ENCODE data around the gene HSPA1B. TPM values are rescaled to one million over a fixed set of nuclear protein-coding genes. Genes with fewer than 3 reads are reported as not detected.

HSPA1B gene
- total RNA-seq, 1 donor from 2014 or later = 19.8 TPM

DNA sequence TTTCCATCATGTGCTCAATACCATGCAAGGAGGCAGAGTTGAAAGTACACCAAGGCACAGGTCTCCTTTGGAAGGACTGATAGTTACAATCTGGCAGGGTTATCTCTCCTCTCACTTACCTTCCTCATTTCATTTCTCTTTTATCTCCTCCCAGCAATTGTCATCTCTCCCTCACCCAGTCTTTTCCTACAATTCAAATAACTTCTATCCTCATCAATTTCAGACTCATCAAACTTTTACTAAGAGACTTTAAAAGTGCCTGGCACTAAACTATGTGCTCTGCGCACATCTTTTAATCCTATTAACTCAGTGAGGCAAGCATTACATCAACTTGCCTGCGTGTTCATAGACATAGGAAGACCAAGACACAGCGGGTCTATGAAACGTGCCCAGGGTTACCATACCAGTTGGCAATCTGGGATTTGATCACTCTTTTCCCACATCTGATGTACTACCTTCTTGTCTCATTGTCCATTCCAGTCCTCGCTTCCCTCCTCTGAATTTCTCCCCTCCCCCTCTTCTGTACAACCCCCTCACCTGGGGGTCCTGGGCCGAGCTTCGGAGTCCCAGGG lies 33.2 kb upstream of the HSPA1B start:
- H3K4me1 Mint-ChIP-seq (ENCODE audit: unreplicated experiment) = peaks cover 19% of the 10 kb centered on the region
- peak overlapping the region; percentile 83 for H3K4me3 Mint-ChIP-seq (ENCODE audit: unreplicated experiment)
- TF ChIP-seq CTCF (IDR thresholded peaks at IDR 0.05; ENCODE audit: unreplicated experiment) = no peak
- peaks cover 12% of the 10 kb centered on the region for H3K36me3 Mint-ChIP-seq (ENCODE audit: low read depth, unreplicated experiment)
- peaks cover 8% of the 10 kb centered on the region for H3K27me3 Mint-ChIP-seq (ENCODE audit: unreplicated experiment)
- H3K27ac Mint-ChIP-seq (ENCODE audit: unreplicated experiment) = peak overlapping the region; percentile 20
- no peak for DNase-seq (ENCODE audit: low spot score)
- H3K9me3 Mint-ChIP-seq (ENCODE audit: unreplicated experiment) = no peaks in the 10 kb centered on the region

DNA sequence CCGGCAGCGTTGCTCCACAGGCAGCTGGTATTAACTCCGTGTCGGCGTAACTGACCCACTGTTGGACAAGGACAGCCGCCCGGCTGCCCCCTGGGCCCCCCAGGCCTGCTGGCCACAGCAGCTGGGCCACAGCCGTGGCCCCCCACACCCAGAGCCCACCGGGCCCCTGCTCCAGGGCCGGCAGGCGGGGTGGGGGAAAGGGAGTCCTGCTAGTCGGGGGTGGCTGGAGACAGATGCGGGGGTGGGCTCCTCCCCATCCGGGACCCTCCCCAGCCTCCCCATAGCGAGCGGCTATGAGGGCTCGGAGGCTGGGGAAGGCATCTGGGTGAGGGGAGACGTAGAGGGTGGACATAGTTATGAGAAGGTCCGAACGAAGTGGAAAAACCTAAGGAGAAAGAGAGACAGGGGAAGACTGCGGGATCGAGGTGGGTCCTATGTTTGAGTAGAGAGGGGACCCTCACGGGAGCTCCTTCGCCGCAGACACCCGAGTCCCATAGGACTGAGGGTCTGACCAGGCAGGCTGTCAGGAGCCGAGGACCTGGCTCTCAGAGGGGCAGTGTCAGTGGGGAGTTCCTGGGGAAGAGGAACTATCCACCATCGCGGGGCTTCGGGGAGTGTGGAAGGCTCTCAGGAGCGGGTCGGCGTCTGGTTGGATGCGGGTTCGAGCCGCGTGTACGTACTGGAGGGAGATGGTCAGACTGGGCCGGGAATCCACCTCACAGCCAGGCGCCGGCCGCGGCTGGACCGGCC lies 32.5 kb upstream of the HSPA1B start:
- DNase-seq (ENCODE audit: low spot score) = no peak
- no peak for TF ChIP-seq CTCF (IDR thresholded peaks at IDR 0.05; ENCODE audit: unreplicated experiment)
- Mint-ChIP-seq H3K4me1 (ENCODE audit: unreplicated experiment) (peaks cover 19% of the 10 kb centered on the region), H3K27me3 (ENCODE audit: unreplicated experiment) (peaks cover 8% of the 10 kb centered on the region), H3K36me3 (ENCODE audit: low read depth, unreplicated experiment) (peaks cover 12% of the 10 kb centered on the region), H3K9me3 (ENCODE audit: unreplicated experiment) (no peaks in the 10 kb centered on the region), H3K27ac (ENCODE audit: unreplicated experiment) (peak overlapping the region; percentile 97), H3K4me3 (ENCODE audit: unreplicated experiment) (peak overlapping the region; percentile 98)

- peak; percentile 82 for DNase-seq (ENCODE audit: low spot score)
- H3K36me3 Mint-ChIP-seq (ENCODE audit: low read depth, unreplicated experiment) = peaks cover 9% of the 10 kb centered on the region
- H3K4me3 Mint-ChIP-seq (ENCODE audit: unreplicated experiment) = peak within 1 kb of the TSS; percentile 98
- no peaks in the 10 kb centered on the region for H3K9me3 Mint-ChIP-seq (ENCODE audit: unreplicated experiment)
- peak; percentile 74 for TF ChIP-seq CTCF (IDR thresholded peaks at IDR 0.05; ENCODE audit: unreplicated experiment)
- peaks cover 16% of the 10 kb centered on the region for H3K4me1 Mint-ChIP-seq (ENCODE audit: unreplicated experiment)
- peak within 1 kb of the TSS; percentile 97 for H3K27ac Mint-ChIP-seq (ENCODE audit: unreplicated experiment)
- peaks cover 8% of the 10 kb centered on the region for H3K27me3 Mint-ChIP-seq (ENCODE audit: unreplicated experiment)
Measured at GRCh38 chr6:31795616-31796298, 31.8 kb upstream of the HSPA1B start, which contains the start of gene VARS1. VARS1 (minus strand) TSS chr6:31795752; CDS start chr6:31795217, 535 bp downstream.

GRCh38 chr6:31796993-31797385 lies 30.5 kb upstream of the HSPA1B start:
- peak overlapping the region; percentile 75 for H3K4me3 Mint-ChIP-seq (ENCODE audit: unreplicated experiment)
- no peak for TF ChIP-seq CTCF (IDR thresholded peaks at IDR 0.05; ENCODE audit: unreplicated experiment)
- peaks cover 14% of the 10 kb centered on the region for H3K4me1 Mint-ChIP-seq (ENCODE audit: unreplicated experiment)
- H3K27ac Mint-ChIP-seq (ENCODE audit: unreplicated experiment) = no peak overlapping the region
- H3K36me3 Mint-ChIP-seq (ENCODE audit: low read depth, unreplicated experiment) = peaks cover 4% of the 10 kb centered on the region
- DNase-seq (ENCODE audit: low spot score) = no peak
- peaks cover 6% of the 10 kb centered on the region for H3K27me3 Mint-ChIP-seq (ENCODE audit: unreplicated experiment)
- H3K9me3 Mint-ChIP-seq (ENCODE audit: unreplicated experiment) = no peaks in the 10 kb centered on the region
